Mesenchymal stem cell (in vitro differentiated cells and primary cell): Measurements from ENCODE around the gene DAGLA.

Experiments
- DNase-seq: peaks from one replicate; pipeline ENCODE4 v3.0.0-alpha.2; 2013
- H2AFZ ChIP-seq: one replicate; pipeline ENCODE4 v1.6.1; 2013; ENCODE audit warnings: low read depth, mild to moderate bottlenecking, control low read depth, inconsistent platforms, low read length, moderate library complexity
- H2AK5ac ChIP-seq: 2 replicates; pipeline ENCODE4 v1.6.1; 2013; ENCODE audit warnings: low read length, moderate library complexity, mild to moderate bottlenecking, inconsistent platforms; ENCODE audit not compliant: severe bottlenecking
- H2BK120ac ChIP-seq: one replicate; pipeline ENCODE4 v1.6.1; 2013; ENCODE audit warnings: low read depth, mild to moderate bottlenecking, inconsistent platforms, low read length, moderate library complexity
- H2BK12ac ChIP-seq, 2 experiments: one replicate each; pipeline ENCODE4 v1.6.1; 2013; ENCODE audit warnings: inconsistent platforms in 2 of 2, low read length in 2 of 2, mild to moderate bottlenecking in 2 of 2, moderate library complexity in 2 of 2, control low read depth in 1 of 2
- H2BK15ac ChIP-seq: one replicate; pipeline ENCODE4 v1.6.1; 2013; ENCODE audit warnings: mild to moderate bottlenecking, low read depth, inconsistent platforms; ENCODE audit not compliant: poor library complexity, severe bottlenecking
- H2BK5ac ChIP-seq: 2 replicates; pipeline ENCODE4 v1.6.1; 2013; ENCODE audit warnings: low read depth, mild to moderate bottlenecking, low read length, control low read depth, inconsistent platforms; ENCODE audit not compliant: poor library complexity, severe bottlenecking
- H3K14ac ChIP-seq, 2 experiments: one replicate each; pipeline ENCODE4 v1.6.1; 2013; ENCODE audit warnings: inconsistent platforms in 2 of 2, low read length in 2 of 2, control low read depth in 1 of 2, mild to moderate bottlenecking in 1 of 2, moderate library complexity in 1 of 2
- H3K18ac ChIP-seq, 2 experiments: one replicate each; pipeline ENCODE4 v1.6.1; 2013; ENCODE audit warnings: inconsistent platforms in 2 of 2, low read length in 2 of 2, control low read depth in 1 of 2, low read depth in 1 of 2, mild to moderate bottlenecking in 1 of 2
- H3K23ac ChIP-seq, 2 experiments: one replicate each; pipeline ENCODE4 v1.6.1; 2013; ENCODE audit warnings: inconsistent platforms in 2 of 2, low read length in 2 of 2, mild to moderate bottlenecking in 2 of 2, moderate library complexity in 2 of 2, control low read depth in 1 of 2
- H3K27ac ChIP-seq: 2 replicates; pipeline ENCODE4 v1.5.1; 2013; ENCODE audit warnings: mild to moderate bottlenecking, moderate library complexity, low read length, control low read depth, inconsistent platforms; ENCODE audit not compliant: poor library complexity, severe bottlenecking
- H3K27me3 ChIP-seq, 2 experiments: 2 replicates each; pipeline versions ENCODE4 v1.6.1 to v1.7.0; 2013; ENCODE audit warnings: low read length in 2 of 2, mild to moderate bottlenecking in 2 of 2, moderate library complexity in 2 of 2, control low read depth in 1 of 2, inconsistent platforms in 1 of 2; ENCODE audit not compliant: control insufficient read depth in 1 of 2, insufficient read depth in 1 of 2
- H3K36me3 ChIP-seq, 2 experiments: 2 replicates each; pipeline versions ENCODE4 v1.6.1 to v1.7.0; 2013; ENCODE audit warnings: low read length in 2 of 2, control low read depth in 1 of 2, inconsistent platforms in 1 of 2, low read depth in 1 of 2, mild to moderate bottlenecking in 1 of 2; ENCODE audit not compliant: insufficient read depth in 2 of 2, control insufficient read depth in 1 of 2
- H3K4ac ChIP-seq, 2 experiments: one replicate each; pipeline ENCODE4 v1.6.1; 2013; ENCODE audit warnings: inconsistent platforms in 2 of 2, low read length in 2 of 2, mild to moderate bottlenecking in 2 of 2, moderate library complexity in 2 of 2, control low read depth in 1 of 2, low read depth in 1 of 2
- H3K4me1 ChIP-seq: 2 replicates; pipeline ENCODE4 v1.6.1; 2013; ENCODE audit warnings: low read depth, low read length, control low read depth; ENCODE audit not compliant: control insufficient read depth, insufficient read depth
- H3K4me2 ChIP-seq: 2 replicates; pipeline ENCODE4 v1.6.1; 2013; ENCODE audit warnings: low read length, mild to moderate bottlenecking, inconsistent platforms; ENCODE audit not compliant: poor library complexity, severe bottlenecking
- H3K4me3 ChIP-seq, 2 experiments: 2 replicates each; pipeline versions ENCODE4 v1.5.1 to v1.7.0; 2013; ENCODE audit warnings: low read length in 2 of 2, mild to moderate bottlenecking in 2 of 2, control low read depth in 1 of 2, low read depth in 1 of 2; ENCODE audit not compliant: insufficient read depth in 1 of 2
- H3K79me1 ChIP-seq: replicated peaks from 2 replicates; pipeline ENCODE4 v1.6.1; 2013; ENCODE audit warnings: mild to moderate bottlenecking, control low read depth, low read length, inconsistent platforms; ENCODE audit not compliant: poor library complexity, severe bottlenecking
- H3K9ac ChIP-seq: 2 replicates; pipeline ENCODE4 v1.7.0; 2013; ENCODE audit warnings: mild to moderate bottlenecking, low read length, moderate library complexity
- H3K9me3 ChIP-seq: 2 replicates; pipeline ENCODE4 v1.7.0; 2013; ENCODE audit warnings: mild to moderate bottlenecking, low read length; ENCODE audit not compliant: control insufficient read depth
- H4K8ac ChIP-seq: one replicate; pipeline ENCODE4 v1.6.1; 2013; ENCODE audit warnings: inconsistent platforms, mild to moderate bottlenecking, low read length, moderate library complexity
- H4K91ac ChIP-seq: one replicate; pipeline ENCODE4 v1.6.1; 2013; ENCODE audit warnings: mild to moderate bottlenecking, low read length, inconsistent platforms
- WGBS: methylation state at CpG from one replicate; pipeline ENCODE4 v1.1.7; 2013; ENCODE audit warnings: mixed read lengths; 5-methylcytosine and 5-hydroxymethylcytosine counted together

DAGLA gene

GRCh38 chr11:61751384-61751783 is 71.2 kb downstream of the DAGLA start:
- Histone ChIP-seq H3K9me3 (no peaks in the 10 kb centered on the region), H2AK5ac (no peak overlapping the region), H2BK5ac (no peak overlapping the region), H3K14ac (no peak overlapping the region), H3K27me3 (peaks cover 0 to 42% of the 10 kb centered on the region in 2 experiments), H3K27ac (no peak overlapping the region), H3K23ac (no peak overlapping the region), H2BK12ac (no peak overlapping the region), H3K9ac (no peak overlapping the region), H3K18ac (no peak overlapping the region), H3K4ac (no peak overlapping the region), H2AFZ (no peak overlapping the region), H3K79me1 (peaks cover 18% of the 10 kb centered on the region), H2BK120ac (no peak overlapping the region), H3K36me3 (no peaks in the 10 kb centered on the region), H3K4me3 (no peak overlapping the region), H2BK15ac (no peak overlapping the region), H4K91ac (no peak overlapping the region), H3K4me2 (no peak overlapping the region), H3K4me1 (peaks cover 57% of the 10 kb centered on the region), H4K8ac (no peak overlapping the region)
- no peak for DNase-seq
- 93% methylated on average over 14 of the region's 14 CpGs for WGBS

- Histone ChIP-seq H4K91ac (peak within 1 kb of the TSS; percentile 76), H2BK5ac (no peak within 1 kb of the TSS), H3K23ac (peak within 1 kb of the TSS in 1 of 2 experiments; percentile 91), H2BK120ac (peak within 1 kb of the TSS; percentile 37), H3K27me3 (peaks cover 0 to 42% of the 10 kb centered on the region in 2 experiments), H3K4ac (peak within 1 kb of the TSS; percentile 24 to 51), H3K14ac (peak within 1 kb of the TSS in 1 of 2 experiments; percentile 35), H3K79me1 (peaks cover 22% of the 10 kb centered on the region), H3K9me3 (no peaks in the 10 kb centered on the region), H3K4me3 (peak within 1 kb of the TSS; percentile 63 to 73), H3K18ac (peak within 1 kb of the TSS; percentile 61 to 74), H2AFZ (no peak within 1 kb of the TSS), H3K4me1 (peaks cover 65% of the 10 kb centered on the region), H3K4me2 (peak within 1 kb of the TSS; percentile 75), H2AK5ac (no peak within 1 kb of the TSS), H2BK12ac (peak within 1 kb of the TSS; percentile 17 to 69), H4K8ac (peak within 1 kb of the TSS; percentile 82), H2BK15ac (peak within 1 kb of the TSS; percentile 98), H3K36me3 (peaks cover 0 to under 1% of the 10 kb centered on the region in 2 experiments), H3K27ac (no peak within 1 kb of the TSS), H3K9ac (peak within 1 kb of the TSS; percentile 38)
- 2% methylated on average over 36 of the region's 93 CpGs for WGBS
- peak; percentile 40 for DNase-seq
These were observed 72.1 kb downstream of the DAGLA start, which contains the start of gene MYRF for GRCh38 chr11:61752117-61752924. MYRF (plus strand) TSS chr11:61752636; CDS start chr11:61752745, 109 bp downstream.

GRCh38 chr11:61752925-61753521 is 72.8 kb downstream of the DAGLA start:
- H3K27me3 ChIP-seq, result peaks cover 0 to 40% of the 10 kb centered on the region in 2 experiments
- no peak overlapping the region for H2AFZ ChIP-seq
- H3K4me2 ChIP-seq, result peak overlapping the region; percentile 75
- H3K14ac ChIP-seq, result peak overlapping the region in 1 of 2 experiments; percentile 35
- H2BK12ac ChIP-seq, result peak overlapping the region in 1 of 2 experiments; percentile 4
- peak overlapping the region; percentile 98 for H2BK15ac ChIP-seq
- H3K9me3 ChIP-seq, result no peaks in the 10 kb centered on the region
- WGBS, result 33% methylated on average over 17 of the region's 17 CpGs
- peak overlapping the region; percentile 64 for H4K8ac ChIP-seq
- H4K91ac ChIP-seq, result peak overlapping the region; percentile 76
- peak overlapping the region; percentile 24 to 51 for H3K4ac ChIP-seq
- no peak overlapping the region for H2BK5ac ChIP-seq
- H3K4me1 ChIP-seq, result peaks cover 64% of the 10 kb centered on the region
- H2AK5ac ChIP-seq, result no peak overlapping the region
- no peak overlapping the region for H3K27ac ChIP-seq
- peaks cover 0 to 4% of the 10 kb centered on the region in 2 experiments for H3K36me3 ChIP-seq
- H3K23ac ChIP-seq, result peak overlapping the region in 1 of 2 experiments; percentile 91
- H3K18ac ChIP-seq, result peak overlapping the region; percentile 61 to 74
- peaks cover 22% of the 10 kb centered on the region for H3K79me1 ChIP-seq
- peak overlapping the region; percentile 63 to 73 for H3K4me3 ChIP-seq
- no peak for DNase-seq
- H2BK120ac ChIP-seq, result peak overlapping the region; percentile 37
- peak overlapping the region; percentile 38 for H3K9ac ChIP-seq

GRCh38 chr11:61753672-61754071 is 73.5 kb downstream of the DAGLA start:
- Histone ChIP-seq H2BK12ac (peak overlapping the region; percentile 45 to 69), H3K36me3 (peaks cover 0 to 5% of the 10 kb centered on the region in 2 experiments), H3K27ac (no peak overlapping the region), H3K23ac (no peak overlapping the region), H4K91ac (peak overlapping the region; percentile 70), H3K4me2 (peak overlapping the region; percentile 75), H2AK5ac (peak overlapping the region; percentile 85), H3K14ac (no peak overlapping the region), H2AFZ (no peak overlapping the region), H3K79me1 (peaks cover 26% of the 10 kb centered on the region), H3K4ac (peak overlapping the region in 1 of 2 experiments; percentile 74), H2BK120ac (peak overlapping the region; percentile 54), H3K4me3 (no peak overlapping the region), H3K27me3 (peaks cover 0 to 38% of the 10 kb centered on the region in 2 experiments), H3K18ac (peak overlapping the region; percentile 25 to 58), H2BK15ac (peak overlapping the region; percentile 63), H3K9me3 (no peaks in the 10 kb centered on the region), H4K8ac (no peak overlapping the region), H2BK5ac (no peak overlapping the region), H3K4me1 (peaks cover 57% of the 10 kb centered on the region), H3K9ac (no peak overlapping the region)
- 61% methylated on average over 5 of the region's 5 CpGs for WGBS
- DNase-seq, result no peak
